ENCODE data around the gene TAPT1. TPM values are rescaled to one million over a fixed set of nuclear protein-coding genes. Genes with fewer than 3 reads are reported as not detected.

Gene TAPT1
- total RNA-seq, 1 experiment from 2014 or later, result 11.1 TPM

DNA sequence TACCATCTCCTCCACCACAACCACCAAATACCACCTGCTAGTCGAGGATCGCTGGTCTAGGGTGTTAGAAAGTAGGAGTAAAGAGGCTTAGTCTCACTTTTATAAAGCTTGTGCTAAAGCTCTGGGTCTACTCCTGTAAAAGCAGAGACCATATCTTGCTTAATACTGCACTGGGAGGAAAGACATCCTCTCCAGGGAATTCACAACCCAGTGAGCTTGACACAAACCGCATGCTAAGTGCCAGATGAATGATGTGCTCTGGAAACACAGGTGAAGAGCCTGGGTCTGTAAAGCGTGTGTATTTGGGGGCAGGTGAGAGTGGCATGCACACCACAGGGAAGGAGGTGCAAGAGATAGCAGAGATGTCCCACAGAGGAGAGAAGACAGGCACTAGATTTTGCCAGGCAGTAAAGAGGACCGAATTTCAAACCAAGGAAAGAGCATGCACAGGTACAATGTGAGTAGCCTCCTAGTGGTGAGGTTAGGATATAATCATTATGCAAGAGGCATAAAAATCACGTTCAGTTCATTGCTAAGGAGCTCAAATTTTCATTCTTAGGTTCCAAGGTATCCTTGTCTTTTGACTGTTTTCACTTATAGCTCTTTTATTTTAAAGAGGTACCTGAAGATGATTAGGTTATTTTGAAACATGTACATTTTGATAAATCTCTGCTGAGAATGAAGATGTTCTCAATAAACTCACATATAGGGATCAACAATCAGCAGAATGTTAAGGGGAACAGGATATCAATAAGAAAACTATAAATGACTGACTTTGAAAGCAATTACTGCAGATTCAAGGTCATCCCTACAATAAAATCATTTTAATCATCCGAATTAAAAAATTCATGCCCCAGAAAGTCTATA, 20.7 kb downstream of the TAPT1 start:
- Histone ChIP-seq H3K56ac (ENCODE audit: insufficient read length, low read depth, low read length) (no peak overlapping the region), H2AK5ac (ENCODE audit: insufficient read length, low read length) (no peak overlapping the region), H3K18ac (ENCODE audit: insufficient read length, low read depth, low read length) (no peak overlapping the region), H2BK20ac (ENCODE audit: low read depth, low read length, poor library complexity, severe bottlenecking) (no peak overlapping the region), H3K79me1 (ENCODE audit: insufficient read depth, low read depth, low read length, poor library complexity, severe bottlenecking) (no peaks in the 10 kb centered on the region), H2BK120ac (ENCODE audit: low read depth, low read length, poor library complexity, severe bottlenecking) (no peak overlapping the region), H3K27ac (ENCODE audit: insufficient read length, low read depth, low read length) (no peak overlapping the region), H4K91ac (ENCODE audit: insufficient read length, low read depth, low read length) (no peak overlapping the region), H3K4me2 (ENCODE audit: insufficient read depth, insufficient read length, low read length) (no peak overlapping the region), H3K9ac (ENCODE audit: extremely low read depth, insufficient read length, low read length) (no peak overlapping the region), H3T11ph (ENCODE audit: low read length) (no peak overlapping the region), H4K8ac (replicated peaks; ENCODE audit: insufficient read length, low read depth, low read length) (no peak overlapping the region), H3K4me1 (ENCODE audit: insufficient read depth, low read length) (peaks cover 2% of the 10 kb centered on the region; the same call in 1 of the 2 replicates), H2BK5ac (ENCODE audit: insufficient read length, low read length) (no peak overlapping the region), H3K4ac (ENCODE audit: low read depth, low read length) (no peak overlapping the region), H4K5ac (ENCODE audit: insufficient read length, low read depth, low read length) (no peak overlapping the region), H3K23me2 (ENCODE audit: insufficient read length, low read depth, low read length, poor library complexity, severe bottlenecking) (no peaks in the 10 kb centered on the region), H2BK12ac (ENCODE audit: insufficient read length, low read depth, low read length) (no peak overlapping the region), H2AFZ (ENCODE audit: low read length) (no peak overlapping the region), H3K14ac (ENCODE audit: insufficient read depth, low read length) (no peak overlapping the region), H3K9me3 (ENCODE audit: control insufficient read depth, low read depth, low read length) (no peaks in the 10 kb centered on the region), H3K27me3 (ENCODE audit: insufficient read depth, low read length) (no peaks in the 10 kb centered on the region), H3K79me2 (ENCODE audit: insufficient read depth, low read length) (no peaks in the 10 kb centered on the region), H2BK15ac (ENCODE audit: low read depth, low read length) (no peak overlapping the region), H3K23ac (ENCODE audit: insufficient read length, low read depth, low read length) (no peak overlapping the region), H4K20me1 (ENCODE audit: control insufficient read depth, insufficient read depth, insufficient read length) (no peaks in the 10 kb centered on the region)
- Mint-ChIP-seq H3K27me3 (ENCODE audit: low read depth) (no peaks in the 10 kb centered on the region), H3K4me3 (no peak overlapping the region), H3K4me1 (peaks cover 16 to 18% of the 10 kb centered on the region in 2 experiments), H3K36me3 (ENCODE audit: insufficient read depth in 1 of 3, low read depth in 3 of 3) (no peaks in the 10 kb centered on the region), H3K27ac (no peak overlapping the region), H3K9me3 (no peaks in the 10 kb centered on the region)
- DNase-seq, result no peak
- WGBS (ENCODE audit: extremely low coverage, insufficient read length, low lambda C conversion rate), result no CpG with 5 or more reads among the region's 7 CpGs
- TF ChIP-seq, protein P1, sequence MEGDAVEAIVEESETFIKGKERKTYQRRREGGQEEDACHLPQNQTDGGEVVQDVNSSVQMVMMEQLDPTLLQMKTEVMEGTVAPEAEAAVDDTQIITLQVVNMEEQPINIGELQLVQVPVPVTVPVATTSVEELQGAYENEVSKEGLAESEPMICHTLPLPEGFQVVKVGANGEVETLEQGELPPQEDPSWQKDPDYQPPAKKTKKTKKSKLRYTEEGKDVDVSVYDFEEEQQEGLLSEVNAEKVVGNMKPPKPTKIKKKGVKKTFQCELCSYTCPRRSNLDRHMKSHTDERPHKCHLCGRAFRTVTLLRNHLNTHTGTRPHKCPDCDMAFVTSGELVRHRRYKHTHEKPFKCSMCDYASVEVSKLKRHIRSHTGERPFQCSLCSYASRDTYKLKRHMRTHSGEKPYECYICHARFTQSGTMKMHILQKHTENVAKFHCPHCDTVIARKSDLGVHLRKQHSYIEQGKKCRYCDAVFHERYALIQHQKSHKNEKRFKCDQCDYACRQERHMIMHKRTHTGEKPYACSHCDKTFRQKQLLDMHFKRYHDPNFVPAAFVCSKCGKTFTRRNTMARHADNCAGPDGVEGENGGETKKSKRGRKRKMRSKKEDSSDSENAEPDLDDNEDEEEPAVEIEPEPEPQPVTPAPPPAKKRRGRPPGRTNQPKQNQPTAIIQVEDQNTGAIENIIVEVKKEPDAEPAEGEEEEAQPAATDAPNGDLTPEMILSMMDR (conservative IDR thresholded peaks at IDR 0.05), result peak; percentile 80
